ENCODE measurements around the gene SLC39A1. TPM values are rescaled to one million over a fixed set of nuclear protein-coding genes. Genes with fewer than 3 reads are reported as not detected.

Gene SLC39A1
- total and polyA plus RNA-seq, 9 of the 15 experiments (the other 6 are each of a cell fraction or from before 2014, with no cell fraction given), result 9.9 to 81.1 (median 62.7) TPM

DNA sequence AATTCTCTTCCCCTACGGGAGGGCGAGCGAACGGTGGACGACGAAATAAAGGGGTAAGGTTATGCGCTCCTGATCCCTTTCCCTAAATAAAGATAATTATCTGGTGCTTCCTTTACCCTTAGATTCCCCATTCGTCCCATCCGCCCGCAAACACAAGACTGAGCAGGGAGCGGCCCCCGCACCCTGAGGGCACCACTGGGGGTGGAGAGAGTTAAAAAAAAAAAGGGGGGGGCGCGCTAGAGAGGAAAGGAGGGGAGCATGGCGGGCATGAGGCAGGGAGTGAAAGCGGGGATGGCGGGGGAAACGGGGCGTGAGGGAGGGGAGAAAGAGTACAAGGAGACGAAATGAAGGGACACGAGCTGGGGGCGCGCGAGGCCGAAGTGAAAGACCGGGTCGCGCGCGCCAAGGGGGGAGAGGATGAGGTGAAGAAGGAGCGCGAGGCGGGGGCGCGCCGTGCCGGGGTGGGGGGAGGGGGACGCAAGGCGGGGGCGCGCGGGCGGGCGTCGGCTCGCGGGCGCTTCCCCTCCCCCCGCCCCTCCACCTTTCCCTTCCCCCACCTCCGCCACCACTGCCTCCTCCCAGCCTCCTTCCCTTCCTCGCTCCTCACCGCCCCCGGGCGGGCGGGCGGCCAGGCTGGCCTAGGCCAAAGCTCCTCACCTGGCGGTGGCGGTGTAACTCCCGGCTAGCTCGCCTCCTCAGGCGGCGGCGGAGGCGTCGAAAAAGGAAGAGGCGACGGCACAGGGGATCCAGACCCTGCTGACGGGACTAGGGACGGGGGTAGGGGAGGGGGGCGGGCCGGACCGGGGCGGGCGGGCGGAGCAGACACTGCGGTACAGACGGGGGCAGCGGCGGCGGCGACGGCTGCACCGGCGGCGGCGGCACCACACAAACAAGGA is 41.0 kb downstream of the SLC39A1 start (continued):
- no peak for TF ChIP-seq KLF1 (tag; IDR thresholded peaks at IDR 0.05)
- TF ChIP-seq, protein P1, sequence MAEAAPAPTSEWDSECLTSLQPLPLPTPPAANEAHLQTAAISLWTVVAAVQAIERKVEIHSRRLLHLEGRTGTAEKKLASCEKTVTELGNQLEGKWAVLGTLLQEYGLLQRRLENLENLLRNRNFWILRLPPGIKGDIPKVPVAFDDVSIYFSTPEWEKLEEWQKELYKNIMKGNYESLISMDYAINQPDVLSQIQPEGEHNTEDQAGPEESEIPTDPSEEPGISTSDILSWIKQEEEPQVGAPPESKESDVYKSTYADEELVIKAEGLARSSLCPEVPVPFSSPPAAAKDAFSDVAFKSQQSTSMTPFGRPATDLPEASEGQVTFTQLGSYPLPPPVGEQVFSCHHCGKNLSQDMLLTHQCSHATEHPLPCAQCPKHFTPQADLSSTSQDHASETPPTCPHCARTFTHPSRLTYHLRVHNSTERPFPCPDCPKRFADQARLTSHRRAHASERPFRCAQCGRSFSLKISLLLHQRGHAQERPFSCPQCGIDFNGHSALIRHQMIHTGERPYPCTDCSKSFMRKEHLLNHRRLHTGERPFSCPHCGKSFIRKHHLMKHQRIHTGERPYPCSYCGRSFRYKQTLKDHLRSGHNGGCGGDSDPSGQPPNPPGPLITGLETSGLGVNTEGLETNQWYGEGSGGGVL (CRISPR knock-in tag; IDR thresholded peaks at IDR 0.05), result no peak
- TF ChIP-seq, protein P2, sequence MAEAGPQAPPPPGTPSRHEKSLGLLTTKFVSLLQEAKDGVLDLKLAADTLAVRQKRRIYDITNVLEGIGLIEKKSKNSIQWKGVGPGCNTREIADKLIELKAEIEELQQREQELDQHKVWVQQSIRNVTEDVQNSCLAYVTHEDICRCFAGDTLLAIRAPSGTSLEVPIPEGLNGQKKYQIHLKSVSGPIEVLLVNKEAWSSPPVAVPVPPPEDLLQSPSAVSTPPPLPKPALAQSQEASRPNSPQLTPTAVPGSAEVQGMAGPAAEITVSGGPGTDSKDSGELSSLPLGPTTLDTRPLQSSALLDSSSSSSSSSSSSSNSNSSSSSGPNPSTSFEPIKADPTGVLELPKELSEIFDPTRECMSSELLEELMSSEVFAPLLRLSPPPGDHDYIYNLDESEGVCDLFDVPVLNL (CRISPR knock-in tag; IDR thresholded peaks at IDR 0.05; ENCODE audit: low read depth), result no peak
- no peak for TF ChIP-seq SMARCB1 (IDR thresholded peaks at IDR 0.05; ENCODE audit: insufficient read length, low read depth)
- no peak for TF ChIP-seq SRSF3 (IDR thresholded peaks at IDR 0.05; ENCODE audit: insufficient read depth, low read length)
- TF ChIP-seq ZNF766 (CRISPR knock-in tag; conservative IDR thresholded peaks at IDR 0.05), result peak; percentile 58; the same call in 1 of the 2 replicates
- TF ChIP-seq CXXC5 (CRISPR knock-in tag; IDR thresholded peaks at IDR 0.05), result no peak
- peak; percentile 46; the same call in 1 of the 2 replicates for TF ChIP-seq MAX (CRISPR knock-in tag; IDR thresholded peaks at IDR 0.05)
- peak; percentile 77 for TF ChIP-seq GATAD2A (IDR thresholded peaks at IDR 0.05)
- TF ChIP-seq BRD9 (IDR thresholded peaks at IDR 0.05; ENCODE audit: low read depth, partially characterized antibody), result peak; percentile 28
- TF ChIP-seq NFE2L1 (tag; IDR thresholded peaks at IDR 0.05; ENCODE audit: borderline replicate concordance, low read depth), result no peak
- no peak for TF ChIP-seq ZNF133 (CRISPR knock-in tag; IDR thresholded peaks at IDR 0.05)
- TF ChIP-seq NBN (IDR thresholded peaks at IDR 0.05; ENCODE audit: low read depth), result peak; percentile 71; the same call in 1 of the 2 replicates
- peak; percentile 42 for TF ChIP-seq SMAD1 (IDR thresholded peaks at IDR 0.05; ENCODE audit: low read depth, low read length, partially characterized antibody)
- TF ChIP-seq HMGXB4 (CRISPR knock-in tag; IDR thresholded peaks at IDR 0.05), result 0 out of 2 replicates have a peak, but pooled peaks have one; percentile 32
- TF ChIP-seq SETDB1 (IDR thresholded peaks at IDR 0.05; ENCODE audit: low read length), result no peak
- TF ChIP-seq, protein P3, sequence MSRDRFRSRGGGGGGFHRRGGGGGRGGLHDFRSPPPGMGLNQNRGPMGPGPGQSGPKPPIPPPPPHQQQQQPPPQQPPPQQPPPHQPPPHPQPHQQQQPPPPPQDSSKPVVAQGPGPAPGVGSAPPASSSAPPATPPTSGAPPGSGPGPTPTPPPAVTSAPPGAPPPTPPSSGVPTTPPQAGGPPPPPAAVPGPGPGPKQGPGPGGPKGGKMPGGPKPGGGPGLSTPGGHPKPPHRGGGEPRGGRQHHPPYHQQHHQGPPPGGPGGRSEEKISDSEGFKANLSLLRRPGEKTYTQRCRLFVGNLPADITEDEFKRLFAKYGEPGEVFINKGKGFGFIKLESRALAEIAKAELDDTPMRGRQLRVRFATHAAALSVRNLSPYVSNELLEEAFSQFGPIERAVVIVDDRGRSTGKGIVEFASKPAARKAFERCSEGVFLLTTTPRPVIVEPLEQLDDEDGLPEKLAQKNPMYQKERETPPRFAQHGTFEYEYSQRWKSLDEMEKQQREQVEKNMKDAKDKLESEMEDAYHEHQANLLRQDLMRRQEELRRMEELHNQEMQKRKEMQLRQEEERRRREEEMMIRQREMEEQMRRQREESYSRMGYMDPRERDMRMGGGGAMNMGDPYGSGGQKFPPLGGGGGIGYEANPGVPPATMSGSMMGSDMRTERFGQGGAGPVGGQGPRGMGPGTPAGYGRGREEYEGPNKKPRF (IDR thresholded peaks at IDR 0.05; ENCODE audit: low read depth, low read length), result no peak
- no peak for TF ChIP-seq TAL1 (IDR thresholded peaks at IDR 0.05)
- TF ChIP-seq CCNT2 (IDR thresholded peaks at IDR 0.05; ENCODE audit: borderline replicate concordance, extremely low read depth, insufficient read length, low read depth, low read length), result peak; percentile 29
